ENCODE measurements around the gene C6orf15.

C6orf15 gene

DNA sequence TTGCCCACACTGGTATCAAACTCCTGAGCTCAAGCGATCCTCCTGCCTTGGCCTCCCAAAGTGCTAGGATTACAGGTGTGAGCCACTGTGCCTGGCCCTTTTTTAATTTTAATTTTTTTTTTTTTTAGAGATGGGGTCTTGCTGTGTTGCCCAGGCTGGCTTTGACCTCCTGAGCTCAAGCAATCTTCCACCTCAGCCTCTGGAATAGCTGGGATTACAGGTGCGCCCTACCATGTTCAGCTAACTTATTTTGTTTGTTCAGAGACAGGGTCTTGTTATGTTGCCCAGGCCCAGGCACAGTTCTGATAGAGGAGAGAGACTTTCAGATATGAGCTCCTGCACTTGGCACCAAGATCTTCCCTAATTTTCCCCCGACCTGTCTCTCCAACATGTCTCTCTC lies 18.4 kb upstream of the C6orf15 start:
- DNase-seq (ENCODE audit: low read depth in 2 of 2): no peak

DNA sequence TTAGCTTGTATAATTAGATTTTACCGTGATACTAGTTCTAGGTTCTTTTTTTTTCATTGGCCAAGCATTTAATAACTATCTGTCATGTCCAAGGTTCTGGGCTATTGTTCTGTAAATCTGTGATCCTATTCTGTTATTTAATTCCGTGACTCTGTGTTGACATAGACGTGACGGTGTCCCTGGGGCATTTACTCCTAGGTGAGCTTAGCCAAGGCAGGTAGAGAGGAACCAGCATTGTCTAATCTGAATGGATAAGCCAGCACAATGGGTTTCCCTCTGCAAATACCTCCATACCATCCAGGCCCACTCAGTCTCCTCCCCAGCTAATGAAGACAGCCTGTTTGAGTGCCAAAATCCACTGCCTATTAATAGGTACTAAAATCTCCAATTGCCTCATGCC lies 16.8 kb upstream of the C6orf15 start:
- no peak for DNase-seq (ENCODE audit: low read depth in 2 of 2)

DNA sequence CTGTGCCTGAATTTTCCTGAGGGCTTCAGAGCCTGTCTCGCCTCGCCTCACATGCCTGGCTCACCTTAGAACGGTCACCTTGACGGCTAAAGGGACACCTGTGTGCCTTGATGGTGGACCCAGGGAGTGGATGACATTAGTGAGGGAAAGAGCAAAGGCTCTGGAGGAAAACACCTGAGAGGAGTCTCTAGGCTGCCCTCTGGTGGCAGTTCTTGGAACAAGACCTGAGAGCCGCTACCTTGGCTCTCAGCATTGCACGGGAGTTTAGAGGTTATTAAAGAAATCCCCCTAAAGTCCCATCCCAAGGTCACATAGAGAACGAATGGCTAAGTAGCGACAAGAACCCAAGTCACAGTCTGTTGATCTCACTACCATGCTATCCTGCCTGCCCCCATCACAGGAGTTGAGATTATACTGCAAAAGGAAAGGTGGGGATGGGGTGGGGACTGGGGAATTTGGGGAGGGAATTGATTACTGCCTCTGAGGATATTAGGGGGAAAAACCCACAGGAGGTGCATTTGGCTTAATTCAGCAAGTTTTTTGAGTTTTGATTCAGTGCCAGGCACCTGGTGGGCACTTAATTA lies 15.8 kb upstream of the C6orf15 start:
- peak; percentile 37 to 51 for DNase-seq (ENCODE audit: low read depth in 2 of 2)

DNA sequence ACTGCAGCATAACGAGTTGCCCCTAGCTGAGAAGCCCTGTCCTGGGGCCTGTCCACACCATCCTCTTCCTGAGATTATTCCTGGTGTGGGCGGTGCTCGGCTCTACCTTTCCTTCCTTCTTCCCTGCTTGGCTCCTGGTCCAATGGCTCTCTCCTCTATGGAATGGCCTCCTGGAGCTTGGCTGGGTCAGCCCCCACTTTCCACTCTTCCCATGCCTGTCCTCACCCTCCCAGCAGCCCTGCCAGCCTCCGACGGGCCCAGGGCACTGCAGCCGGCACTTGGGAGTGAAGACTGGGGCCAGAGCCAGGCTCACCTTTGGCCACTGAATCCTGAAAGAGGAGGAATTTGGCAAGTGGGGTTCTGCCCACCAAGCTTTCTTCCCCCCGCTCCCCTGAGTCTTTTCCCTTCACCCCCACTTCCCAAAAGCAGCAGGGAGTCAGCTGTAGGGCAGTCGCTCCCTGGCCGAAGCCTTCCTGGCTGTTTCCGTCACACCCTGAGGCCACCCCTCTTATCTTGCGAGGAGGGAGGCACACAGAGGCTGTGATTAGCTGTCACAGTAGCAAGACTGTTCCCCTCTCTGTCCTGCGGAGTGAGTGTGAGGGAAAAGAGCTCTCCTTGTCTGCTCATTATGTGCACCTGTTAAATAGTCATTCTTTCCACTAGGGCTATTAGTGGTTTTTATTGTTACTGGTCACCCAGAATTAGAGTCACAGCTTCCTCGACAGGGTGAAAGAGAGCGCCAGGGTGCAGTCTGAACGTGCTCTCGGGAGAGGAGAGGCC lies 14.2 kb upstream of the C6orf15 start:
- no peak for DNase-seq (ENCODE audit: low read depth in 2 of 2)

DNA sequence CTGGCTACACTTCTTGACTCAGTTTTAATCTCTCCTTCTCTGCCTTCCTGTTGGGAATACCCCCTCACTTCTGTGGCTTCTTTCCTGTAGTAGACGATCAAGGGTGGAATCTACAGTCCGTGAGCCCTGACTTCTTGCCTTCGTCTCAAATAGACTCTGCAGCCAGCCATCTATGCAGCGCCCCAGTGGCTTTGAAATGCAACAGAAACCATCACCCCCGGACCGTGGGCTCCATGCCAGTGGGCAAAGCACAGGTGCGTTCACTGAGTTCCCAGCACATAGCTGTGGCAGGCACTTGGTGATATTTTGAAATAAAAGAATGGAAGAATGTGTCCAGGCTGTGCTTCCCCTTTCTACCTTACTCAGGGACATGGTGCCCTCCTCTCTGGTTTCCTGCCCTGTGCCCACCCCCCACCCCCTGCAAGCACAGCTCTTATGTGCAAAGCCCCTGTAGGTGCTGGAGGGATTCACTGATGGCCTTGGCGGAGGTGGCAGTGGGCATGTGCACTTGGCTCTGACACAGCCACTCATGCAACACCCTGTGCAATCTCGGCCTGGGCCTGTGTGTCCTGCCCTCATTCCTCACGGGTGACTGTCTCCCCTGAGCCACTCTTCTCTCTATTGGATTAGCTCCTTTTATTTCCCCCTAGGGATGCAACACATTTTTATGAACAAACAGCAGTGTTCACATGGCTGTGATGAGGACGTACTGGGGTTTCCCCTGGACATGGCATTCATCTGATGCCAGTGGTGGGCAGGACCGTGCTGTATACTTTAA lies 13.4 kb upstream of the C6orf15 start:
- DNase-seq (ENCODE audit: low read depth in 2 of 2): no peak

DNA sequence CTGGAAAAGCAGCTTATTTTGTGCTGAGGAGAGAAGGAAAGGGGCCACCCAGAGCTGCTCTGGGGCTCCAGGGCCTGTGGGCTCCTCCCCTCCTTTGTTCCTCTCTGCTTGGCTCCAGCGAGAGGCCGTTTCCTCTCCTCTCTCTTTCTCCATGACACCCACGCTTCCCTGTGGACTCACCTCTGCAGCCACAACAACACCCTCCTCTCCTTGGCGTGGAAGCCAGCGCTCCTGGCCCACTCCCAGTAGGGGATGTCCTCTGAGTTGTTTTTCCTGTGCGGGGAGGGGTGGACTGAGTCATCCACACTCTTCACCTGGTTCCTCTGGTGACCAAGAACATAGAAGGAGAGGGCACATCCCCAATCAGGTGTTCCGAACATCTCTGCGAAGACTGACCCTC lies 12.8 kb upstream of the C6orf15 start:
- DNase-seq (ENCODE audit: low read depth in 2 of 2): no peak

DNA sequence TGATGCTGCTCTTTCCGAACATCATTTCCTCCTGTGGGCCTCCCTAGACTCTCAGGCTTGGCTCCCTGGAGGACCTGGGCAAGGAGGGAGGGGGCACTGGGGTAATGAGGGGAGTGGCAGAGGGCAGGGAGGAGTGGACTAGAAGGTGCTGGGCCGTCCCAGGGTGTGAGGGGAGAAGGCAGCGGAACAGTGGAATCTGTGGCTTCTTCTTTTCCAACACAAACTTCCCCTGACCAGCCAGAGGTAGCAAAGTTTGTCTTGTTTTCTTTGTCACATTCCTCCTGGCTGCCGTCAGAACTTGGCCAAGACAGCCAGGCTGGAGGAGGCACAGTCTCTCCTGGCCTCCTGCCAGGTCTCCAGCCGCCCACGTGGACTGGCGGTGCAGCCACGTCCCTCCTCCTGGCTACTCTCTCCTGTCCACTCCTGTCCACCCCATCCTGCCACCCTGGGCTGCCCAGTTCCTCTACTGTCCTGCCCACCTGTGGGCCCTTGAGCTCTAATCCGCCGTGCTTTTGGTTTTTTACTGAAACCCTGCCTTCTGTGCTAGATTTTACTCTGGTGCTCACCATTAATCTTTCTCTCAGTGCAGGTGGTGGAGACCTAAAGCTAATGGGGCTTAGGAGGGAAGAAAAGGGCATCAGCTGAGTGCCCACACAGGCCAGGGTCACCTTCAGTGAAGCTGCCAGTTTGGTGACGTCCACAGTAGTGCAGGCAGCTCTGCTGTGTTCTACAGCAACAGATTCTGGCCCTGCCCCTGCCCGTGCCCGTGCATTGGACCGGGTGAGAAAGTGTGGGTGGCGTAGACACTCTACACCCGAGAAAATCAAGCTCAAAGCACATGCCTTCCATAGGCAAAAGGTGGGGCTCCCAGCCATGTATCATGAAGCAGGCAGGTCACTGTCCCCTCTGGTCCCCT lies 10.7 kb upstream of the C6orf15 start:
- DNase-seq (ENCODE audit: low read depth in 2 of 2): no peak

DNA sequence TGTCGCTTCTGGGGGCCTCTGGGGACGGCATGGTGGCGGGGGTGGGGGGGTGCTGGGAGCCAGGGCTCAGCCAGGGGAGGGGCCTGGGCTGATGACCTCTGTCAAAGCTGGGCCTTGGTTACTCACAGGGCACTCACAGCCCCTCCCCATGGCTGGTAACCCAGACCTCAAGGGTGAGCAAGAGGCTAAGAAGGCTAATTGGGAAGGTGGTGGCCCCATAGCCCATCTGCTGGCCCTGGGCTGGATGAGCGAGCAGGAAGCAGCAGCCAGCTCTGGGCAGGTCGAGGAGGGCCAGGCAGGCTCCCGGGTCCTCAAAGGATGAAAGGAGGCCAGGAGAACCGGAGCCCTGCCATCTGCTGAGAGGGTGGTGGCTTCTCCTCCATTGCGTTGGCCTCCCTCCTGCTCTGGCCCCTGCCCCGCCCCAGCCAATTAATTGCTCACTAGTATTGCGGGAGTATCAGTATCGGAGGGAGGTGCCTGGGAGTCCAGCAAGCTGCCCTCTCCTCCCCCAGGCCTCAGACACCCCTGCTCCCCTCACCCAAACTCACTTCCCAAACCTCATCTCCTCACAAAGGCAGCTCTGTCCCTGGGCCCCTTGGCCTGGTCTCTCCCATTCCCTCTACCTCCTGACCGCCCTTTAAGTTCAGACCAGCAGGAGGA lies 8.9 kb upstream of the C6orf15 start:
- no peak for DNase-seq (ENCODE audit: low read depth in 2 of 2)

DNA sequence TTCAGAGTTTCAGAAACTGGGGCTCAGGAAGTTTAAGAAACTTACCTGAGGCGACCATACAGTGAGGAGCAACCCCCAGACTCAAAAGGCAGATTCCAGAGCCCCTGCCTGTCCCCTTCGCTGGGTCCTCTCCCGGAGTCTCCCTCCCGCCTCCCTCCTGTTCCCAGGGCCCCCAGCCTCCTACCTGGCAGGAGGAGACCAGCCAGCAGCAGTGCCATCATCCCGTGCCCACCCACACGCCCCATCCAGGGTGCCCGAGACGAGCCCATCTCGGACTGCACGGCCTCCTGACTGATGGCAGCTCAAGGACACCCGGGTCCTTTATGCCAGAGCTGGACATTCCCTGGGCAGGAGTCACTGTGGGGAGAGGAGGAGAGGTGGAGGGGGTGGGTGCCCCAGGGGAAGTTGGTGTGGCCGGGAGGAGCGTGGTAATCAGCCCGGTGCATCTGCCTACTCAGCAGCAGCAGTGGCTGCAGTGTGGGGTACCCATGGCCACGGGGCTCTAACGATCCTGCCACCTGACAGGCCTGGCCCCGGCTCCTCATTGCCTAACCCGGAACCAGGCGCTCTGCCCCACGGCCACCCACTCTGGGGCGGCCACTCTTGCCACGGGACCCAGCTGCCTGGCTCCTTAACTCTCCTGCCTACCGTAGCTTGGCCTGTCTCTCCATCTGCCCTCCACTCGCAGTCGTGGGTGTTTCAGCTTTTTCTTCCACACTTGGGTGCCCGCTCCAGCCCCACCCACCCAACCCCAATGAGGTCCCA lies 8.0 kb upstream of the C6orf15 start, which contains the start of gene CDSN:
CDSN (minus strand) TSS at position 296 of the 765 bp plus-strand sequence; CDS start at position 269, 27 bp downstream.
- DNase-seq (ENCODE audit: low read depth in 2 of 2): no peak

DNA sequence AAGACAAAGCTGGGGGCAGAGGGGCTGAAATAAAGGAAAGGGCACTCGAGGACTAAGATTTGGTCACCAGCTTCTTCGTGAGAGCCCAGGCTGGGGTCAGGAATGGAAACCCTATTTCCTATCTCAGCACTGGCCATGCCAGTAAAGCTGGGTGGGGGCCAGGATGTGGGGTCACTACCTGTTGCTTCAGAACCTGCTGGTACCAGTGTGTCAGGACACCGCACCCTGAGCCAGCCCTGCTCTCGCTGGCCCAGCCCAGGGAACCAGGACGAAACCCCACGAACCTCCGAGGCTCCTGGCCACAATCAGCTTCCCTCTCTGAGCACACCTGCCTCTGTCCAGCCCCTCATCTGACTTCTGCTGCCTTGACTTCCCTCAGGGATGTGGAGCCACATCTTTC lies 5.8 kb upstream of the C6orf15 start:
- DNase-seq (ENCODE audit: low read depth in 2 of 2): no peak

DNA sequence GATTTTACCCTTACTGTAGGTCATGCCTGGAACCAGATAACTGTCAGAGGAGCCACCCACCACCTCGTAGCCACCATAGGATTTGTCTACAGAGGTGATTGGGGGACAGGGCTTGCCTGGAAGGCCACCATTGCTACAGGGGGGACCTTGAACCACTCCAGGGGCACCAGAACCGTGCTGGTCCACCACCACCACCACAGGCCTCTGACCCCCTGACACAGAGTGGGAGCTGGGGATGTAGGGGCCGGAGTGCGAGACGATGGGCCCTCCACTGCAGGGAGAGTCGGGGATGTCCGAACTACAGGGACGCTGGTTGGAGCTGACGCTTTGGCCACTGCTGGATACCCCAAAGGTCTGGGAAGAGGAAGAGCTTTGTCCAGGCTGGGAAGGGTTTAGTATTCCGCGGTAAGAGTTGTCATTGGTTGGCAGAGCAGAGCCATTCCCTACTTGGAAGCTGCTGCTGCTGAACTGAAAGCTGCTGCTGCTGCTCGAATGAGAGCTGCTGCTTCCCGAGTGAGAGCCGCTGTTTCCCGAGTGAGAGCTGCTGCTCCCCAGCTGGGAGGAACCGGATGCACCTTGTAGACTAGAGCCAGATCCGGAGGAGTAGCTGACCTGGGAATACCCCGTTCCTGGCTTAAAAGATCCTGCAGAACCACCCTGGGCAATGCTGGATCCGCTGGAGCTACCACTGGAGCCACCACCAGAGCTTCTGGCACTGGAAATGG lies 4.4 kb upstream of the C6orf15 start:
- DNase-seq (ENCODE audit: low read depth in 2 of 2): no peak

DNA sequence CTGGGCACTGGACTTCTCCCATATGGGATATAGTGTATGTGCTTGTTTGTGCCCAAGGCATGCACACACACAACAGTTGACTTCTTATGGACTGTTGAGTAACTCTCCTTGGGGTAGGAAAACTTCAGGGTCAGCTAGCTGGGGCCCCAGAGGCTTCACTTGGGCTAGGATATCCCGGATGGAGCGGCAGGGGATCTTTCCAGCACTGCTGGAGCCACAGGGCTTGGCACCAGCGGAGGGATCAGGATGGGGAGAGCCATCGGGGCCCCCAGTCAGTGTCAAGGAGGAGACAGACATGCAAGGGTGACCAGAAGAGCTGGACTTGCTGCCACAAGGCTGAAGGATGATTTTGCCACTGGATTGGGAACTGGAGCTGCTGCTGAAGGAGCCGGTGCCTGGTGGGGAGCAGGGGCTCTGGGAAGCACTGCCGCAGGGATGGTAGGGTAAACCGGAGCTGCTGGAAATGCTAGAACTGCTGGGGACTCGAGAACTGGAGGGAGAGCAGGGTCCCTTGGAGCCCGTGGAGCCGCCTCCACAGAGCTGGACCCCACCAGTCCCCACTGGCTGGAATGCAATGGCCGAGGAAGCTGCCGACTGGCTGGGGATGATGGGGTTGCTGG lies 3.7 kb upstream of the C6orf15 start:
- DNase-seq (ENCODE audit: low read depth in 2 of 2): no peak

DNA sequence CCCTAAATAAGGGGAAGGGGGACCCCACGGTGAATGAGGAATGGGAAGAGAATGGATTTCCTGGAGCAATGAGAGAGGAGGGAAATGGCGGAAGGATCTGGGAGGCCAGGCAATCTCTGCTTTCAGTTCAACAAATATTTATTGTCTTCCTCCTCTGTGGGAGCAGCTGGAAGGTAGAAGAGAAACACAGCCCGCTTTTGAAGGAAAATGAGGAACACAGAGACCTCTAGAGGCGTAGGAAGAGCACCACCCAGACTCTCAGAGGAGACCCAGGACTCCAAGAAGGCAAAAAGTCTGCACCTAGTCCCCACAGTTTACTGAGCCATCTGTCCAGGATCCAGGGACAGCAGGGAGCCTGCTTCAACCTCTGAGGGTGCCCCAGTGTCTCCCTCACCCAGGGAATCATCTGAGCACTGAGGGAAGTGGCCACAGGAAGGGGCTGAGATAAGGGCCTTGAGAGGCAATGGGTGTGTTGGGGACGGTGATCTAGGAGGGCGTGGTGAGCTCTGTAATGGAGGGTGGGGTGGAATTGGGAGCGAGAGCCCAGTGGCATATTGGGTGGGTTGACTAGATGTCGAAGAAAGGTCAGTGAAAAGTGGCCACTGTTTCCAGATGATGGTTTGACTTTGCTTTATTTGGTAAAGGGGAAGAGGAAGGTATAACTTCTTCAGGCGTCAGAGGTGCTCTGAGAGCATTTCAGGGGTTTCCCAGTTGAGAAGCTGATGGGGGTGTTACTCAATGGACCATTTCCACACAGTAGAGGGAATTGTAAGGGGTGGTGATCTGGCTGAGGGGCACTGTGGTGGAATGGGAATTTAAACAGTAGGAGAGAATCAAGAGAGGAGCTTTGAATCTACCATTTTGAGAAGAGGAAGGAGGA lies 2.8 kb upstream of the C6orf15 start:
- DNase-seq (ENCODE audit: low read depth in 2 of 2): no peak

DNA sequence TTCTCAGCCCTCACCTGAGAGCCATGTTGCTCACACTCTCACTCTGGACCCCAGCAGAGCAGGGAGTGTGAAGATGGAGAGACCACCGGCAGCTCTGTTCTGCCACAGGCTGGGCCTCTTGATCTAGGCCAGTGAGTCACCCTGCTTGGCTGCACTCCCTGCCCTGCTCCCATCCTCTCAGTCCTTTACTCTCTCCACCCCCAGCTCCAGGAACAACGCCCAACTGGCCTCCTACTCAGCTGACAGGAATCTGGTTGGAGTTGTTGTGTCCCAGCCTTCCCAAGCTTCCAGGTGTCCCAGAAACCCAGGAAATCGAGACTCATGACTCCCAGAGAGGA lies 2.1 kb upstream of the C6orf15 start, which contains the start of gene PSORS1C1:
PSORS1C1 (plus strand) TSS at position 260 of the 338 bp plus-strand sequence. CDS start 14,833 bp downstream, outside the sequence.
- DNase-seq (ENCODE audit: low read depth in 2 of 2): no peak

DNA sequence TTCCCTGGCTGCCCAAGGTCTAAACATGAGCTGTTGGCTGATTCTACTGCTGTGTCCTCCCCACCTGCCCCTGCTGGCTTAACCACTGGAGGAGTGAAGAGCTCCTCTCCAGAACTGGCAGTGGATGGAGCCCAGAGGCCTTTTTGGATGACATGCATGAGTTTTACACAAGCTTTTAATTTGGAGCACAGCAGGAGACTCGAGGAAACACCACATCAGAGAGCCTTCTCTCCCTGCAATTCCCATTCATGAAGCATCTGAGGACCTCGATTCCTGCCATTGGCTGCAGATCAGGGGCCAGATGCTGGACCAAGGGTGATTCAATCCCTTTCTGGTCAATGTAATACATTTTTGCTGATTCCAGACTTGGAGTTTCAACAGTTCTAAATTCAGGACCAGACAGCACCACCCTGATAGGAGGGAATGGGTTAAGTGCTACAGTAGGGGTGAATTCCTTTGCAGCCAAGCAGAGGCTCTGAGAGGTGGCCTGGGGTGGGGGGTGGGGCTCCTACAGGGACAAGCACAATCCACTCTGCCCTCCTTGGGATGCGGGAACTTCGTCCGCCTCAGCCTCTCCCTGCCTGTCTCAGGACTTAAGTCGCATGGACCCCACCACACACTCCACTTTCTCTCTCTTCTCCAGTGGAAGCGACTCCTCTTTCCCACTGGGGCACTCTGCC lies 1.6 kb upstream of the C6orf15 start:
- no peak for DNase-seq (ENCODE audit: low read depth in 2 of 2)

DNA sequence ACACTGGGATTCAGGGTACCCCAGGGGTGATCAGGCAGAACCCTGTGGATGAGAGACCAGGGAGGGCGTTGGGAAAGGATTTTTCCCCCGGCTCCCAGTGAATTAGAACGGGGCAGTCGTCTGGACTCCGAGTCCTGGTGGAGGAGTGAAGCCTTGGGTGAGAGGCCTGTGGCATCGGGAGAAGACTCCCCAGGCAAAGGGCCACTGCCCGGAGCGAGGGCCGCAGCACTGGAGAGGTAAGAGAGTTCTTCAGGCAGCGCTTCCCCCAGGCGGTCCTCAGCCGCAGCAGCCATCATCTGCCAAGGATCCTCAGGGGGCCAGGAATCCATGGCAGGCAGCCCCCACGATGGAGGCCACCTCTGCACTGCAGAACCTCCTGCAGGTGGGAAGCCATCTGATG lies 663 bp downstream of the C6orf15 start:
- no peak for DNase-seq (ENCODE audit: low read depth in 2 of 2)

DNA sequence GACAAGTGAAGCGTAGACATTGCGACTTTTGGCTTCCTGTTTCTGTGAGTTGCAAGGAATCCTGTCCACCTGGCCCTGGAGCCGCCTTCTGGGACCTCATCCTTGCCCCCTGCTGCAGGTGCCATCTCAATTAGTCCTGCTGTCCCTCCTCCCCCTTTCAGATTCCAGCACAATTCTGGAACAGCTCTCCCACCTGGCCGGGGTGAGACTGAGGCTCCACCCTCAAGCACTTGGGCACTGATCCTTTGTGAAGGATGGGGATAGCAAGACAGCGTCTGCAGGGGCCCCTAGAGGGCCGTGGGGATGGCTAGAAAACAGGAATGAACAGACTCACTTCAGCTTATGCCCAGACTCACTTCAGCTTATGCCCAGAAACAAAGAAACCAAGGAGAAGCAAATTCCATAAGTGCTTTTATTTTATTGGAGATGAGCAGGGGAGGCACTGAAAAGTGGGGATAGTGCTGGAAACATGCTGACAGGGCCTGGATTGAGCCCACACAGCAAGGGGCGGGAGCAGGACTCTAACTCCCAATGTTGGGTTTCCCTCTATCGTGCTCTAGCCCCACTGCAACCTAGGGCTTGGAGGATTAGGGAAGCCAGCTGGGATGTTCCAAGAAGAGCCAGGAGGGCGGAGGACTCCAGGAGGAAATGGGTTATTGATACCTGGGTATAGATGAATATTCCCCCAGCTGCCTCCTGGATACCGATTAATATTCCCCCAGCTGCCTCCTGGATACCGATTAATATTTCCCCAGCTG lies 1.4 kb downstream of the C6orf15 start:
- no peak for DNase-seq (ENCODE audit: low read depth in 2 of 2)

All from stimulated activated CD8-positive, alpha-beta memory T cell treated with anti-CD3 and anti-CD28 coated beads, Interleukin-15, amount 100 ng/mL, for 48 hours (primary cell).